ENCODE data around the gene CANX.

DNA sequence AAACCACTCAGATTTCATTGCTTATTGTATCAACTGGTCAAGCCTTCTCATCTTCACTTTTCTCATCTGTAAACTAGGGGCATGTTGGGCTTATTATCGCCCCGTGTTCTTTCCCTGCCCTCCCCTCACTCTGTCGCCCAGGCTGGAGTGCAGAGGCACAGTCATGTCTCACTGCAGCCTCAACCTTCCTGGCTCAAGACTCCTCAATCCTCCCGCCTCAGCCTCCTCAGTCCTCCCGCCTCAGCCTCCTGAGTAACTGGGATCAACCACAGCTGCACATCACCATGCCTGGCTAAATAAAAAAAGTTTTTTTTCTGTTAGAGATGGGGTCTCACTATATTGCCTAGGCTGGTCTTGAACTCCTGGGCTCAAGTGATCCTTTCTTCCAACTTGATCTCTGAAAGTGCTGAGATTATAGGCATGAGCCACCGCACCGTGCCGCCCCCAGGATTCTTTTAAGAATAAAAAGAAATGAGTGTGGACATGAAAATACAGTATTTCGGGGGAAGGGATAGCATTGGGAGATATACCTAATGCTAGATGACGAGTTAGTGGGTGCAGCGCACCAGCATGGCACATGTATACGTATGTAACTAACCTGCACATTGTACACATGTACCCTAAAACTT, 35.9 kb downstream of the CANX start:
- TF ChIP-seq REST (IDR thresholded peaks at IDR 0.05; ENCODE audit: insufficient read depth in 1 of 2, low read depth in 2 of 2, low read length in 2 of 2) = no peak
- TF ChIP-seq POLR2AphosphoS5 (IDR thresholded peaks at IDR 0.05; ENCODE audit: low read depth, low read length) = no peak
- no peak for TF ChIP-seq TAF1 (IDR thresholded peaks at IDR 0.05; ENCODE audit: borderline replicate concordance, insufficient read depth, low read length)
- no peak for TF ChIP-seq FOXP2 (optimal IDR thresholded peaks at IDR 0.05; ENCODE audit: borderline replicate concordance, extremely low read depth, extremely low read length, insufficient read depth)
